C1 segment of cervical spinal cord (tissue), 14 donors: ENCODE data around the gene TMEM205.
"Not testable (repeated sequence)": the region's sequence is repeated elsewhere in the genome, so short reads cannot be mapped to it uniquely, and the experiment has no call there.

Experiments
- DNase-seq, 14 donors: peaks; one replicate each; lab custom pipeline; 2025; lab: John Stamatoyannopoulos, UW

TMEM205 gene

GRCh38 chr19:11340099-11340467 is 6.0 kb downstream of the TMEM205 start:
- not testable (repeated sequence) for DNase-seq

- DNase-seq: peak in 12 of 14 donors; percentile 40 to 82 (median 64)
Measured at GRCh38 chr19:11339254-11340098, 6.6 kb downstream of the TMEM205 start, which contains the start of gene RAB3D. Gene RAB3D, minus strand, starts transcription at chr19:11339657. Its CDS starts 2,258 bp downstream, at chr19:11337399.

- DNase-seq: peak in 1 of 14 donors; percentile 23
Measured at GRCh38 chr19:11338569-11339253, 7.4 kb downstream of the TMEM205 start.

- DNase-seq: no peak
Measured at GRCh38 chr19:11338121-11338520, 7.9 kb downstream of the TMEM205 start.

- no peak for DNase-seq
Measured at GRCh38 chr19:11337080-11337479, 9.0 kb downstream of the TMEM205 start.

GRCh38 chr19:11335449-11336146 is 10.5 kb downstream of the TMEM205 start:
- no peak for DNase-seq

- DNase-seq: not testable (repeated sequence)
Measured at GRCh38 chr19:11333838-11334237, 12.2 kb downstream of the TMEM205 start.

GRCh38 chr19:11332822-11333221 is 13.2 kb downstream of the TMEM205 start:
- DNase-seq: no peak

GRCh38 chr19:11331502-11331901 is 14.6 kb downstream of the TMEM205 start:
- DNase-seq: no peak

- no peak for DNase-seq
Measured at GRCh38 chr19:11330127-11330526, 15.9 kb downstream of the TMEM205 start.

- no peak for DNase-seq
Measured at GRCh38 chr19:11325544-11325943, 20.5 kb downstream of the TMEM205 start.

- peak in 1 of 14 donors; percentile 42 for DNase-seq
Measured at GRCh38 chr19:11324748-11325389, 21.2 kb downstream of the TMEM205 start.

- peak in 12 of 14 donors; percentile 14 to 79 (median 60) for DNase-seq
Measured at GRCh38 chr19:11324079-11324661, 21.9 kb downstream of the TMEM205 start.

GRCh38 chr19:11323601-11324078 is 22.4 kb downstream of the TMEM205 start:
- DNase-seq: no peak

- DNase-seq: no peak
Measured at GRCh38 chr19:11322269-11323024, 23.6 kb downstream of the TMEM205 start.

- DNase-seq: no peak
Measured at GRCh38 chr19:11321191-11322126, 24.6 kb downstream of the TMEM205 start.

- not testable (repeated sequence) for DNase-seq
Measured at GRCh38 chr19:11320278-11320995, 25.6 kb downstream of the TMEM205 start.

- no peak for DNase-seq
Measured at GRCh38 chr19:11306337-11306736, 39.7 kb downstream of the TMEM205 start.
